Prostate gland (tissue), 2 donors: Measurements from ENCODE around the gene RFPL4AL1.

Experiments
- POLR2A ChIP-seq: fragments of 450-650 bp; IDR thresholded peaks from one replicate; pipeline ENCODE4 v1.6.1; 2016; ENCODE audit warnings: antibody characterized with exemption, mild to moderate bottlenecking
- POLR2AphosphoS5 ChIP-seq: sonication (generic); formaldehyde crosslinking; IDR thresholded peaks from one replicate; pipeline ENCODE4 v1.6.1; 2017; ENCODE audit warnings: antibody characterized with exemption
- TF ChIP-seq, protein P1 (sequence below), 4 experiments: fragments of 200-600 bp in 2 of 4; fragments of 450-650 bp in 2 of 4; sonication (generic) in 2 of 4; IDR thresholded peaks; 1 replicate in 3 of 4; 2 replicates in 1 of 4; pipeline ENCODE4 v1.5.1; 2016 to 2019; ENCODE audit warnings: antibody characterized with exemption in 4 of 4, mild to moderate bottlenecking in 2 of 4, moderate library complexity in 2 of 4

DNA sequence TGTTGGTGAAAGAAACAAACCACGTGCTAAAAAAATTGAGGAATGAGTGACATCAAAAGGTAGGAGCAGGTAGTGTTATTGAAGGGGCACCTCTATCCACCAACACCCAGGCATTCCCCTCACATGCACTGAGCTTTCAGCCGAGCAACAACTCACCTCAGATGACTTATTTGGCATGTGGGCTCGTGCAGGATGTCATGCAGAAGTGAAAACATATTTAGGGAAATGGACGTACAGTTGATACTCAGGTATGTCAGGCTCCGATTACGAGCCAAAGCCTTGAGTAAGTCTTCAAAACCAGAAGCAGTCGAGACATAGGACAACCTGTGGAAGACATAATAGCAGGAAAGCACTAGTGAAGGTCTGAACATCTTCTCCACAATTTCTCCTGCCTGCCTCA, 32.5 kb downstream of the RFPL4AL1 start:
- TF ChIP-seq, protein P1, sequence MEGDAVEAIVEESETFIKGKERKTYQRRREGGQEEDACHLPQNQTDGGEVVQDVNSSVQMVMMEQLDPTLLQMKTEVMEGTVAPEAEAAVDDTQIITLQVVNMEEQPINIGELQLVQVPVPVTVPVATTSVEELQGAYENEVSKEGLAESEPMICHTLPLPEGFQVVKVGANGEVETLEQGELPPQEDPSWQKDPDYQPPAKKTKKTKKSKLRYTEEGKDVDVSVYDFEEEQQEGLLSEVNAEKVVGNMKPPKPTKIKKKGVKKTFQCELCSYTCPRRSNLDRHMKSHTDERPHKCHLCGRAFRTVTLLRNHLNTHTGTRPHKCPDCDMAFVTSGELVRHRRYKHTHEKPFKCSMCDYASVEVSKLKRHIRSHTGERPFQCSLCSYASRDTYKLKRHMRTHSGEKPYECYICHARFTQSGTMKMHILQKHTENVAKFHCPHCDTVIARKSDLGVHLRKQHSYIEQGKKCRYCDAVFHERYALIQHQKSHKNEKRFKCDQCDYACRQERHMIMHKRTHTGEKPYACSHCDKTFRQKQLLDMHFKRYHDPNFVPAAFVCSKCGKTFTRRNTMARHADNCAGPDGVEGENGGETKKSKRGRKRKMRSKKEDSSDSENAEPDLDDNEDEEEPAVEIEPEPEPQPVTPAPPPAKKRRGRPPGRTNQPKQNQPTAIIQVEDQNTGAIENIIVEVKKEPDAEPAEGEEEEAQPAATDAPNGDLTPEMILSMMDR (IDR thresholded peaks at IDR 0.05): no peak
- TF ChIP-seq POLR2AphosphoS5 (no peak), POLR2A (no peak)
